ENCODE measurements around the gene OPRD1.
"Not testable (repeated sequence)": the region's sequence is repeated elsewhere in the genome, so short reads cannot be mapped to it uniquely, and the experiment has no call there.

The OPRD1 gene

GRCh38 chr1:28801461-28801860 is 10.5 kb upstream of the OPRD1 start:
- no peak for DNase-seq (ENCODE audit: low read depth in 2 of 2)

- DNase-seq (ENCODE audit: low read depth in 2 of 2), result no peak
These were observed 8.9 kb upstream of the OPRD1 start for GRCh38 chr1:28803051-28803450.

GRCh38 chr1:28803662-28804061 is 8.3 kb upstream of the OPRD1 start:
- DNase-seq (ENCODE audit: low read depth in 2 of 2), result no peak

GRCh38 chr1:28804071-28804470 is 7.9 kb upstream of the OPRD1 start:
- no peak for DNase-seq (ENCODE audit: low read depth in 2 of 2)

- no peak for DNase-seq (ENCODE audit: low read depth in 2 of 2)
These were observed 4.9 kb upstream of the OPRD1 start for GRCh38 chr1:28807046-28807445.

- DNase-seq (ENCODE audit: low read depth in 2 of 2), result no peak
These were observed 4.0 kb upstream of the OPRD1 start for GRCh38 chr1:28807986-28808385.

GRCh38 chr1:28811369-28811765 is 603 bp upstream of the OPRD1 start:
- DNase-seq (ENCODE audit: low read depth in 2 of 2), result no peak

GRCh38 chr1:28812669-28813468 is 899 bp downstream of the OPRD1 start:
- no peak for DNase-seq (ENCODE audit: low read depth in 2 of 2)

GRCh38 chr1:28813931-28814465 is 2.0 kb downstream of the OPRD1 start:
- DNase-seq (ENCODE audit: low read depth in 2 of 2), result no peak

- no peak for DNase-seq (ENCODE audit: low read depth in 2 of 2)
These were observed 3.7 kb downstream of the OPRD1 start for GRCh38 chr1:28815533-28816185.

GRCh38 chr1:28817133-28817532 is 5.2 kb downstream of the OPRD1 start:
- no peak for DNase-seq (ENCODE audit: low read depth in 2 of 2)

GRCh38 chr1:28819020-28819419 is 7.0 kb downstream of the OPRD1 start:
- DNase-seq (ENCODE audit: low read depth in 2 of 2), result no peak

- DNase-seq (ENCODE audit: low read depth in 2 of 2), result no peak
These were observed 10.8 kb downstream of the OPRD1 start for GRCh38 chr1:28822799-28823198.

- not testable (repeated sequence) for DNase-seq (ENCODE audit: low read depth in 2 of 2)
These were observed 12.1 kb downstream of the OPRD1 start for GRCh38 chr1:28824061-28824460.

GRCh38 chr1:28828227-28828858 is 16.4 kb downstream of the OPRD1 start:
- not testable (repeated sequence) for DNase-seq (ENCODE audit: low read depth in 2 of 2)

- no peak for DNase-seq (ENCODE audit: low read depth in 2 of 2)
These were observed 18.8 kb downstream of the OPRD1 start for GRCh38 chr1:28830814-28831213.

GRCh38 chr1:28832966-28833365 is 21.0 kb downstream of the OPRD1 start:
- DNase-seq (ENCODE audit: low read depth in 2 of 2), result no peak

GRCh38 chr1:28833381-28833780 is 21.4 kb downstream of the OPRD1 start:
- DNase-seq (ENCODE audit: low read depth in 2 of 2), result no peak

- DNase-seq (ENCODE audit: low read depth in 2 of 2), result no peak
These were observed 23.3 kb downstream of the OPRD1 start for GRCh38 chr1:28835237-28835650.

- DNase-seq (ENCODE audit: low read depth in 2 of 2), result no peak
These were observed 24.5 kb downstream of the OPRD1 start for GRCh38 chr1:28836421-28836956.

- DNase-seq (ENCODE audit: low read depth in 2 of 2), result no peak
These were observed 29.1 kb downstream of the OPRD1 start for GRCh38 chr1:28840928-28841544.
